GM18858 (cell line): ENCODE data around the gene EVC2.

Source experiments
- ATAC-seq: cut with Tn5 transposase; IDR thresholded peaks from one replicate; pipeline ENCODE4 v1.9.1; 2021; ENCODE audit not compliant: unreplicated experiment

The EVC2 gene

DNA sequence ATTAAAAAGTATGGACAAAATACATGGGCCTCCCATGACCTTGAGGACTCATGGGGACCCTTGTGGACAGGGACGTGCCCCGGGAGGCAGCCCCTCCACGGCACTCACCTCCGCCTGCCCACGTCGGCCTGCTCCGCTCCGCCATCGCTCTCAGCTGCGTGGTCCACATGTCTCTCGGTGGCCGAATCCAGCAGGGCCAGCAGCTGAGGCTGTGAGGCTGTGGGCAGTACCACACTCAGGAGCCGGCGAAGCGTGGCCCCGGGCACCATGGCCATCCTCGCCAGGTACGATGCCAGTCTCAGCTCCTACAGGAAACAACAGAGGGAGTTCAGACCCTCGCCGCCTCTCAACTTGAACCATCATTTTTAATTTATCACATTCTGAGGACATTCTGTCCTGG lies 140.0 kb downstream of the EVC2 start:
- no peak for ATAC-seq

DNA sequence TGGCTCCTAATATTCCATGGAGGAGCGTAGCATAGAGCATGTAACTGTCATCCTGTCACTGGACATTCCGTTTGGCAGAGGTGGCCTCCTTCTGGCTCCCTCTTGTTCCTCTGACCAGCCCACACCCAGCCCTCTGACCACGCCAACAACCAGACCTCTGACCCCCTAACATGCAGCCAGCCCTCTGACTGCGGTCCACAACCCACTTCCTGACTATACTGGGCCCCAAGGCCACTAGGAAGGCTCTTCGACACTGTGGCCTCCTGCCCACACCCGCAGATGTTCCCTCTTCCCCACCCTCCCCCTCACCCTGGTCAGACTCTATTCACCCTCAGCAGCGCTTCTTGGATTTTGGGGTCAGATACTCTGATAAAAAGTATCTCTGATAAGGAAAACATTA lies 141.4 kb downstream of the EVC2 start:
- no peak for ATAC-seq

DNA sequence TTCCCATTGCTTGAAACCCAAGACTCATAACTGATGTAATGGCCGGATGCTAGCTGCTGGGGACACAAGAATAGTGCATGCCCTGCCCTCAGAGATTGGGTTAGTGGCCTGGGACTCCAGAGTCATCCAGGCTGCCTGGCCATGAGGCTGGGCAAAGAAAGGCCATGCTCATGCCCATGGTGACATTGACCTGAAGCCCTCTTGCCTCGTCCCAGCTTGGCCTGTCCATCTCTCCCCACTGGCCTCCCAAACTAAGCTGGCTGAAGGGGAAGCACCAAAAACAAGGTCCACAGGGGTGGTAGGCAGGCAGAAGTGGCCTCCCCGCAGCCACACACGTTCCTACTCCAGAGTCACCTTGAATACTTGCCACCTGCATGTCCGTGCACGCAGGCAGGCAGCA lies 141.8 kb downstream of the EVC2 start:
- ATAC-seq, result no peak

DNA sequence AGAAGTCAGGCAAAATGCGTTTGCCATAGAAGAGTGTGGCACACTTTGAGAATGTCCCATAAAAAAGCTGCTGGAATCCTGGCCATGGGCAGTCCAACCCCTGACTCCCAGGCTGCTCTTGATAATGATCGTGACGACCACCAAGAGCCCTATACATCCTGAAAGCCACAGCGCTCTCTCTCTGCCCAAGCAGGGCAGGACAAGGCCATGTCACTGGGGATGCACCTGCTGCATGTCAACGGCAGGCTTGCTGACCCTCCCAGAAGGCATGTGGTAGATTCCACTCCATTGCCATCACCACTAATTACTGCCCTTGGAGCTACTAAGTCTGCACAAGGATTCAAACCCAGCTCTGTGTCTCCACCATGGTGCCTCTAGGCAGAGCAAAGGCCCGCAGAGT lies 144.5 kb downstream of the EVC2 start:
- ATAC-seq, result no peak

DNA sequence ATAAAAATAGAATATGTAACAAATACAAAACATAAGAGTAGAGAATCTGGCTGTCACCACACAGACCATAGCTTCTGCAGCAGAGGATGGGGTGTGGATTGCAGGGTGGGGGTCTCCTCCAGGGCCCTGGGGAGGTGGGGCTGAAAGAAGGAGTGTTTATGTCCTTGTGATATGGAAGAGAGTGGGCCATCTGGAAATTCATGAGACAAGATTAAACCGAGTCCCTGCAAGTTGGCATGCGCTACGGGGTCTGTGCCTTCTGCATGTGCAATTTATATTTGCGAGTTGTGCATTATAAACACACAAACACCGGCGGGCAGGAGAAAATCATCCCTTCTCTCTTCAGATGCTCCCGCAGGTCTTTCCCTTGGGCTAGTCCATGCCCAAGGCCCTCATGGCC lies 145.9 kb downstream of the EVC2 start:
- ATAC-seq, result no peak

DNA sequence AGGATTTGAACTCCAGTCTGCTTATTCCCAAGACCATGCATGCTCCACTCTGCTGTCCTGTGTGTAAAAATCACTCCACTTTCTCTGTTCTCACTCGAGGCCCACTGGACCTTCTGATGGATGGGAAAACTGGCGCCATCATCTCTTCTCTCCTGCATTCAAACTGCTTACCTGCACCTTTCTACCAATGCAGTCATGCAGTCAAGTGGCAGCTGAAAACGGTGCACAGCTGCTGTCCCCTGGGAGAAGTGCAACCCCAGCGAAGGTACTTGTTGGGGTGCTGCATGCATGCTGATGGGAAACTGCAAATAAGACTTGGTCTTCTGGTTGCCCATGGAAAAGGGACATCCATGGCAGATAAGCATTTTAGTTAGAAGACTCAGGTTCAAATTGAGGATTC lies 147.1 kb downstream of the EVC2 start:
- ATAC-seq, result no peak

DNA sequence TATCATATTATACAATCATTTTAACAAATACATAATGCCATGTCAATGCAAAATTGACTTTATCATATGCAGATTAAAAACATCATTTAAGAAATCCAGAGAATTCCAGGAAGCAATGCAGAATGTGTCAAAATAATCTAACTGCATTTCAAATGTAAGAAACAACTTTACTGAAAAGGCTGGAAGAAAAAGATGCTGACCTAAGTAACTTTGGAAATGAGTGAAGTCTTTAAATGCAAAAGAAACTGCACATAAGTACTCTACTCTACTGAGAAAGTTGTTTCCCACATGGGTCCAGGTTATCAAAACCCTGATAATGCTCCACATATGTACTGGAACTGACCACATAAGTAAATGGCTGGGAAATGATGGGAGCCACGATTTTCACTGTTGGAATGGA lies 149.9 kb downstream of the EVC2 start:
- no peak for ATAC-seq

DNA sequence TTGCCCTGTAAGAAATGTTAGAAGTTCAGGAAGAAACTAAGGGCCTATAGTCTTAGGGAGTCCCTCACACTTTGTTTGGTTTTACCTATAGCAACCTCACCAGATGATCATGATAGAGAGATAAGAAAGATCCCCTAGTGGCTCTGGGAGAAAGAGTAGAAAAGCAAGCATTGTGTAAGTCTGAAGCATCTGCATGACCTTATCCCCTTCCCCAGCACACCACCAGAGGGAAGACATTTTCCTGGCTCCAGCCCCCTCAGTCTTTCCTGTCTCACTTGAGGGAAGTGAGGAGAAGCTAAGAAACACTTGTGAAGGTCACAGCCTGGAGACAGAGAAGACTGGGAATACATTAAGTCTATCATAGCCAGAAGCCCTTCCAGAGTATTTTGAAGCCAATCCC lies 154.0 kb downstream of the EVC2 start:
- ATAC-seq, result no peak

DNA sequence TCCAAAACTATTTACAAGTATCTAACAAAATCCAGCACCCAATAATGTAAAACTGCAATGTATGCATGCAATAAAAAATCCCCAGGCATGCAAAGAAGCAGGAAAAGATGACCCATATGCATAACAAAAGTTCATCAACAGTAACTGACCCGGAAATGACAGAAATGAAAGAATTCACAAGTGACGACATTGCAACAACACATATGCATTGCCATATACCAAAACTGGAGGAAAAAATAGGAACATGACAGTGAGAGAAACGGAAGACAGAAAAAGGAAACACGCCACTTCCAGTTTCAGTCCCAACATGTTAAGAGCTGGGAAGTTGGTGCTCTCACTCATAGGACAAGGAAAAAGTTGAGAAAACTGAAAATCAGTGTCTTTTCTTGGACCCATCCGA lies 154.6 kb downstream of the EVC2 start:
- ATAC-seq, result no peak

DNA sequence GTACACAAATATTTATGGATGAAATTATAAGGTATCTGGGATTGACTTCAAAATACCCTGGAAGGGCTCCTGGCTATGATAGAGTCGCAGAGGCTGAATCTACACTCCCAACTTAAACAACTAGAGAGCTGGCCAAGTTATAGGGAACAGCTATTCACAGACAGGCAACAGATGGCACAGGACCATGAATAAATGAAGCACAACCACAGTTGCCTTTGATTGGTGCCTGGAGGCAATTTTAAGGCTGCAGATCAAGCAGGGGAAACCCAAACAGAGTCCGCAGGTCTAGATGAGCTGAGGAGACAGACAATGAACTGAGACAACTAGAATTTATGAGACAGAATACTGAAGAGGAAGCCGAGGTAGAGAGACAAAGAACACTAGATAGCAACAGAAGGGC lies 155.9 kb downstream of the EVC2 start:
- no peak for ATAC-seq

DNA sequence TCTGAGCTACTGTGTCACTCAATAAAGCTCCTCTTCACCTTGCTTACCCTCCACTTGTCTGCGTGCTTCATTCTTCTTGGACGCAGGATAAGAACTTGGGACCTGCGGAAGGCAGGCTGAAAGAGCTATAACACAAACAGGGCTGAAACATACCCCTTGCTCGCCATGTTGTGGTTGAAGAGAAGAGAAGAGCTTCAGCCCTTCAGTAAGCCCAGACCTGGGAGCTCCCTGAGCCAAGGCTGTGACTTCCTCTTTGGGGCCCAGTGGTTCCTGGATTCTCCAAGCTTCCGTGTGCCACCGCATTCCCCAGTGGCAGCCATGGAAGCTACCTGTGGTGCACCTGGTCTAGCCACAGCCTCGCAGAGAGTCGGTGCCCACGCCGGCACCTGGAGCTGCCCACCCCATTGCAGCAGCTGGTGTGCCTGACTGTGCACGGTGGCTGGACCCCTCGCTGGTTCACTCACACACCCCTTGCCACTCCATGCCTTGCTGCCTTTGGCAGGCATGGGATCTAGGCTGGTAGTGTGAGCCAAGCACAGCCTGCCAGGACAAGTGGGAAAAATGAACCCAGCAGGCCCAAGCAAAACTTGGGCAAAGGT lies 160.6 kb downstream of the EVC2 start:
- ATAC-seq, result no peak

DNA sequence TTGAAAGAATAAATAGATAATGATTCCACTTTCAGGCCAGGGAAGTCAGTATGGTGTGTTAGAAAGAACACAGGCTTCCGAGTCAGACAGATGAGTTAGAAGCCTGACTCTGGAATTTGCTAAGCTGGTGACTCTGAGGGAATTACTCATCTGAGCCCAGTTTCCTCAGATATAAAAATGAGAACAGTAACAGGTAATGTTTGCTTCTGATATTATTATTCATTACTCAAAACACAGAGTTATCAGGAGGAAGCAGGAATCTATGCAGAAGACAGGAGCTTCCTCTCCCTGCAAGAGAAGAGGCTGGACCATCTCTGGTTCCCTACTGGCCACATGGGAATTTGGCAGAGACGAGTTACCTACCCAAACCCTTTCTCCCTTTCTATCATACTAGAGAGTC lies 163.1 kb downstream of the EVC2 start:
- ATAC-seq, result no peak

DNA sequence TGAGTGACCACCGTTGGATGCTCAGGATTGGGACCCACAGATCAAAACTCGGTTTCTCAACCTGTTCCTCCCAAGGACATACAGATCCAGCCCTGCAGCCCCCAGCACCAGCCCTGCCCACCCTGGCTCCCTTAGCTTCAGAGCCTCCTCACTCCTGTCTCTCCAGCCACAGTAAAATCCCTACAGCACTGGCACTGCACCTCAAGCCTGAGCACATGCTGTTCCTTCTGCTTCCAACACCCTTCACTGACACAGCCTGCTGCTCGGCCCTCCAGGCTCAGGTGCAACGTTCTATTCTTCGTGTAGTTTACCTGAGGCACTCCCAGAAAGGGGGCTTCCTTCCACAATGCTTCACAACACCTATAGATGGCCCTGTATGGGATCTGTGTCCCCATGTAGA lies 163.6 kb downstream of the EVC2 start:
- no peak for ATAC-seq

DNA sequence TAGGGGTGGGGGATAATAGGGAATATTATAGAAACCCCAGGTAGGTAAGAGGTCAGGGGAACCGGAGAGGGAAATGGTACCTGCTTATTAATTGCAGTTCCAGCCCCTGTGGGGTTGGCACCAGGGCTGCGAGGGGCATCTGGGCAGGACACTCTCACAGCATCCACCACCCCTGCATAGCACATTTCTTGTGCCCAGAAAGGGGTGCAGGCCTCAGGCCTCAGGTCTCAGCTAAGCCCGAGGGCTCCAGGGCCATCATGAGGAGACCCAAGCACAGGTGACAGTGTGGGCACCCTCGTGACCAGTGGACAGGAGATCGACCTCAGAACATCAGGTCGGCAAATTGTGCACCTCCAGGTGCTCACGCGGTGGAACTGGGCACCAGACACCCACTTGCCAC lies 164.7 kb downstream of the EVC2 start:
- no peak for ATAC-seq

DNA sequence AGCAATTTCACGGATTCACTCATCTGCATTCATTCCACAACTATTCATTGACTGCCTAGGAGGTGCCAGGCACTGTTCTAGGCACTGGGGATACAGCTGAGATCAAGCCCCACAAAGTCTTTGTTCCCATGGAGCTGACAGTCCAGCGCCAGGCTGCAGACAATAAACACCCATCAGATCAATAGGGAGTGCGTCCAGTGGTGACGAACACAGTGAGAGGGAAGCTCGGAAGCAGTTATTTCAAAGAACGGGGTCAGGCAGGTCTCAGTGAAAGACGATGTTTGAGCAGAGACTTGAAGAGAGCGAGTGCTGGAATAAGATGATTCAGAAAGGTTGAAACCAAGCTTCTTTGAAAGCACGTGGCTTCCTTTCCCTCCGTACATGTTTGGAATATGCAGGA lies 167.2 kb downstream of the EVC2 start:
- no peak for ATAC-seq

DNA sequence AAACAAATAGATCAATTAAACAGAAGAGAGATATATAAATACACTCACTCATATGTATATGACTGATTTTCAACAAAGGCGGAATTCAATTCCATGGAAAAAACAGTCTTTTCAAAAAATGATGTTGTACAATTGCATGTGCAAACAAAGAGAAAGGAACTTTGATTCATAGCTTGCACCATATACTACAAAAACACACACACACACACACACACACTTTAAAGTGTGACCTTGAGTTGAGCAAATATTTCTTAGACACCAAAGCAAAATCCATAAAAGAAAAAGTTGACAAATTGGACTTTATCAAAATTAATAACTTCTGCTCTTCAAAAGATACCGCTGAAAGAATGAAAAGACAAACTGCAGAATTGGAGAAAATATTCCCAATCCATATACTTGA lies 168.8 kb downstream of the EVC2 start:
- ATAC-seq, result no peak

DNA sequence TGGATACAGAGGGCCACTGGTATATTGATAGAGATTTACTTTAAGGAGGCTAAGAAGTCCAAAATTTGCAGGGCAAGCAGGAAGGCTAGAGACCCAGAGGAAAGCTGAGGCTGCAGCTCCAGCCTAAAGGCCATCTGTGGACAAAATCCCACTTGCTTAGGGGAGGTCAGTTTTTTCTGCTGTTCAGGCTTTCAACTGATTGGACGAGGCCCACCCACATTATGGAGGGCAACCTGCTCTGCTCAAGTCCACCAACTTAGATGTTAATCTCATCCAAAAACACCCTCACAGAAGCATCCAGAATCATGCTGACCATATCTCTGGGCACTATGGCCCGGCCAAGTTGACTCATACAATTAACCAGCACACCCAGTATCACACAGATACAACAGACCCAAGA lies 176.3 kb downstream of the EVC2 start:
- no peak for ATAC-seq

DNA sequence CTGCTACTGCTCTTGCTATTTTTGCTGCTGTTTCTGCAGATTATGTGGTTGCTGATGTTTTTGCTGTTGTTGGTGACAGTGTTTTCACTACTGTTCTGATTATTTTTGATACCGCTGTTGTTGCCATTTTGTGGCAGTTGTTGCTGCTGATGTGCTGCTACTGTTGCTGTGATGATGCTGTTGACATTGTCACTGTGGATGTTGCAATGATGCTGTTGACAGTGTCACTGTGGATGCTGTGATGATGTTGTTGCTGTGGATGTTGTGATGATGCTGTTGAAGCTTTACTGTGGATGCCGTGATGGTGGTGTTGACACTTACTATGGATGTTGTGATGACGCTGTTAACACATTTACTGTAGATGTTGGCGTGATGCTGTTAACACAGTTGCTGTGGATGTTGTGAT lies 180.3 kb downstream of the EVC2 start:
- ATAC-seq, result no peak

DNA sequence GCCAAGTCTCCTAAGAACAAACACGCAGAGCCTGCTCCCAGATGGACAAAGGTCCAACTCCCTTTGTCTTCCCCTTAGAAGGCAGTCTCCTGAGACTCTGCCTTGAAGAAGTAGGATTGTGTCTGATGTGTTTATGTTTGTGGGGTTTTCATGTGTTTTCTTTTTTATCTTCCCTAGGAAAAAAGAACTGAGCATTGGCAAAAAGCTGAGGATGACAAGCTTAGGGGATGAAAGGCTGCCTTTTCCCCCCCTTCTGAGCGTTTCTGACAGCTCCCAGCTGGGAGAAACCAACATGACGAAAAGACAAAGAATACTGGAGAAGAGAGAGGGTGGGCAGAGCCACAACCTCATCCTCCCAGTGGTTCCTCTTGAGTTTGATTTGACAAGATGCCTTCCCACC lies 181.1 kb downstream of the EVC2 start:
- ATAC-seq, result no peak

DNA sequence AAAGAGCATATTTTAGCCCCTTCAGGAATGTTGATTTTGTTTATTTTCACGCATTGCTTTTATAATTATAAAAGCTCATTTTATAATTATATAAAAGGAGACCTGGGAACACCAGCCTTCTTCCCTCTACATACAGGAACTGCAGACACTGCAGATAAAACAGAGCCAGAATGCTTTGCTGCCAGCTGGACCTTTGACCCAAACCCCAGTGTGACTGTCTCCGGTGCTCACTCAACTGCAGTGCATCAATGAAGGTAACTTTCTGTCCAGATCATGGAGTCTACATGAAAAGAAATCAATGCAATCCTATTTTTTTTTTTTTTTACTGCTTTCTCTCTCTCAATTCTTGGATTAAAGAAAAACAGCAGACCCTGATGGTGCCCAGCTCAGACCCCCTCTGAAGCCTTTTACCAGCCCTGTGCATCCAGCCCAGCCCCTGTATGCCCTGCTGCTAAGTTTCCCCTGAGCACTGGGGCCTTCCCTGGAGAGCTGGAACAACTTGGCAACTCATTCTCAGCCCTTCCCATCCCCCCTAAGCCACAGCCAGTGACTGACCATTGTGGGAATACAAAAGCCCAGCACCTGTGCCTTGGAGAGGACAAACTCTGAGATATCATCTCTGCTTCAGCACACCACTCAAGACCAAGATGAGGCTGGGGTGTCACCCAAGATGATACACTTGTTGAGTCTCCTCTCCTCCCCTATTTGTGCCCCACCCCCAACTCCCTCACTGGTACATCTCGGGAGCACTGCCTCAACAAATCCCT lies 182.1 kb downstream of the EVC2 start:
- ATAC-seq, result no peak

DNA sequence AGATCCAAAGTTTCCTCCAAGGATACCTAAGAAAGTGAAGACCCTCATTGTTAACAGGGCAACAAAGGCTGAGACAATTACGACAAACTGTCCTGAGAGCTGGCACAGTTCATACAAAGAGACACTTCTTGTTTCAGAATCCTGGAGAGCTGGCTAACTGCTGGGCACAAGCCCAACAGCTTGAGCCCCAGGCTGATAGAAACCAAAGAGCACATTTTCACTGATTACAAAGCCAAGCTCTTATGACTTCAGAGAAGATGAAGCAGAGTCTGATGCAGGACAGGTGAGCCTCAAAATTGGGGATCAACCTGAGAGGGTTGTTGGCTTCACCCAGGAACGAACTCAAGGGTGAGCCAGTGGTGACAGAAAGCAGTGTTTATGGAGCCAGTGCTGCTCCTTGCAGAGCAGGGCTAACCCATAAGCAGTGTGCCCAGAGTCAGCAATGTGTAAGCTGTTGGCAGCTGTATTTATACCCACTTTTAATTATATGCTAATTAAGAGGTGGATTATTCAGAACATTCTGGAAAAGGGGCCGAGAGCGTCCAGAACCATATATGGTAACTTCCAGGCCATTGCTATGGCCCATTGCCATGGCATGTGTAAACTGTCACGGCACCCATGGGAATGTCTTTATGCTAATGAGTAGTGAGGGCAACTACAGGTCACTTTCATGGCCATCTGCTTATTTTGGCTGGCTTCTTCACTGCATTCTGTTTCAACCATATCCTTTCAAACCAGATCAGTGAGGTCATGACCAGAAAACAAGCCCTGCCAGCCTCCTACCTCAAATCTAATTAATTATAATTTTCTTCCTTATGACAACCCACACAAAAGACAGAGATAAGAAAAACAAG lies 183.7 kb downstream of the EVC2 start:
- ATAC-seq, result no peak

DNA sequence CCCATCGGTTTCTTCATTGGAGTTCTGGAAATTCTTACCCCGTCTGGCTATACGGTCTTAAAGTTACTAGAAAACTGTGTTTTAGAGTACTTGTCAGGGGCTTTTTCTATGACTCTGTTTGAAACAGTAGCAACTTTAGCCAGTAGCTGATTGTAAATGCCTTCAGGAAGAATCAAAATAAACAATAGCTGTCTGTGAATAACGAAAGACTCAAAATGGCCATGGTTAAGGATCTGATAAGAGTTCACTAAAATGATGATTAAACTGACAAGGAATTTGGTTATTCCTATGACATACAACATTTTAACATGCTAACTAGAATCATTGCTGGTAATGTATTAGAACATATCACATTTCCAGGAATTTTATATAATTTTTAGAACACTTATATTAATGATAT lies 191.0 kb downstream of the EVC2 start:
- no peak for ATAC-seq
